Measurements from ENCODE around the gene B4GALT2.

B4GALT2 gene

GRCh38 chr1:43993206-43993914 is 14.3 kb downstream of the B4GALT2 start:
- no peaks in the 10 kb centered on the region for H3K27me3 Mint-ChIP-seq (ENCODE audit: low read depth)
- H3K4me1 Mint-ChIP-seq (ENCODE audit: low read depth): peaks cover 16% of the 10 kb centered on the region
- H3K9me3 Mint-ChIP-seq: no peaks in the 10 kb centered on the region
- DNase-seq (ENCODE audit: low spot score): no peak
- H3K4me3 Mint-ChIP-seq: no peak overlapping the region
- no peaks in the 10 kb centered on the region for H3K36me3 Mint-ChIP-seq (ENCODE audit: low read depth)
- no peak overlapping the region for H3K27ac Mint-ChIP-seq

- H3K27me3 Mint-ChIP-seq (ENCODE audit: low read depth): no peaks in the 10 kb centered on the region
- H3K36me3 Mint-ChIP-seq (ENCODE audit: low read depth): no peaks in the 10 kb centered on the region
- H3K4me1 Mint-ChIP-seq (ENCODE audit: low read depth): peaks cover 16% of the 10 kb centered on the region
- no peak overlapping the region for H3K27ac Mint-ChIP-seq
- H3K4me3 Mint-ChIP-seq: no peak overlapping the region
- DNase-seq (ENCODE audit: low spot score): no peak
- no peaks in the 10 kb centered on the region for H3K9me3 Mint-ChIP-seq
Observed at GRCh38 chr1:43994071-43994470, 15.1 kb downstream of the B4GALT2 start.

- DNase-seq (ENCODE audit: low spot score): no peak
- no peaks in the 10 kb centered on the region for H3K36me3 Mint-ChIP-seq (ENCODE audit: low read depth)
- H3K4me1 Mint-ChIP-seq (ENCODE audit: low read depth): peaks cover 16% of the 10 kb centered on the region
- H3K4me3 Mint-ChIP-seq: no peak overlapping the region
- H3K27me3 Mint-ChIP-seq (ENCODE audit: low read depth): no peaks in the 10 kb centered on the region
- H3K9me3 Mint-ChIP-seq: no peaks in the 10 kb centered on the region
- no peak overlapping the region for H3K27ac Mint-ChIP-seq
Observed at GRCh38 chr1:43994794-43995790, 16.1 kb downstream of the B4GALT2 start.

- Mint-ChIP-seq H3K27ac (no peak overlapping the region), H3K4me1 (ENCODE audit: low read depth) (peaks cover 12% of the 10 kb centered on the region)
Observed at GRCh38 chr1:43995984-43996732, 17.1 kb downstream of the B4GALT2 start.

GRCh38 chr1:43996733-43997115 is 17.7 kb downstream of the B4GALT2 start:
- no peak overlapping the region for H3K27ac Mint-ChIP-seq
- no peaks in the 10 kb centered on the region for H3K27me3 Mint-ChIP-seq (ENCODE audit: low read depth)
- no peaks in the 10 kb centered on the region for H3K36me3 Mint-ChIP-seq (ENCODE audit: low read depth)
- DNase-seq (ENCODE audit: low spot score): no peak
- no peak overlapping the region for H3K4me3 Mint-ChIP-seq
- no peaks in the 10 kb centered on the region for H3K9me3 Mint-ChIP-seq
- peaks cover 11% of the 10 kb centered on the region for H3K4me1 Mint-ChIP-seq (ENCODE audit: low read depth)

More at GRCh38 chr1:43995984-43996732, 17.1 kb downstream of the B4GALT2 start:
- H3K9me3 Mint-ChIP-seq: no peaks in the 10 kb centered on the region
- no peaks in the 10 kb centered on the region for H3K27me3 Mint-ChIP-seq (ENCODE audit: low read depth)
- no peaks in the 10 kb centered on the region for H3K36me3 Mint-ChIP-seq (ENCODE audit: low read depth)
- no peak for DNase-seq (ENCODE audit: low spot score)
- H3K4me3 Mint-ChIP-seq: no peak overlapping the region

- Mint-ChIP-seq H3K9me3 (no peaks in the 10 kb centered on the region), H3K27me3 (ENCODE audit: low read depth) (no peaks in the 10 kb centered on the region), H3K4me1 (ENCODE audit: low read depth) (peaks cover 5% of the 10 kb centered on the region), H3K27ac (no peak overlapping the region), H3K4me3 (no peak overlapping the region), H3K36me3 (ENCODE audit: low read depth) (no peaks in the 10 kb centered on the region)
- DNase-seq (ENCODE audit: low spot score): no peak
Observed at GRCh38 chr1:43997295-43997999, 18.4 kb downstream of the B4GALT2 start.

- Mint-ChIP-seq H3K27me3 (ENCODE audit: low read depth) (no peaks in the 10 kb centered on the region), H3K27ac (no peak overlapping the region), H3K4me3 (no peak overlapping the region), H3K36me3 (ENCODE audit: low read depth) (no peaks in the 10 kb centered on the region), H3K4me1 (ENCODE audit: low read depth) (no peaks in the 10 kb centered on the region), H3K9me3 (no peaks in the 10 kb centered on the region)
- no peak for DNase-seq (ENCODE audit: low spot score)
Observed at GRCh38 chr1:43998000-43998378, 19.0 kb downstream of the B4GALT2 start.

- no peaks in the 10 kb centered on the region for H3K4me1 Mint-ChIP-seq (ENCODE audit: low read depth)
- no peaks in the 10 kb centered on the region for H3K27me3 Mint-ChIP-seq (ENCODE audit: low read depth)
- H3K9me3 Mint-ChIP-seq: no peaks in the 10 kb centered on the region
- no peak overlapping the region for H3K27ac Mint-ChIP-seq
- no peak overlapping the region for H3K4me3 Mint-ChIP-seq
- DNase-seq (ENCODE audit: low spot score): no peak
- no peaks in the 10 kb centered on the region for H3K36me3 Mint-ChIP-seq (ENCODE audit: low read depth)
Observed at GRCh38 chr1:43999455-43999854, 20.4 kb downstream of the B4GALT2 start.

- no peak overlapping the region for H3K4me3 Mint-ChIP-seq
- no peaks in the 10 kb centered on the region for H3K9me3 Mint-ChIP-seq
- H3K36me3 Mint-ChIP-seq (ENCODE audit: low read depth): no peaks in the 10 kb centered on the region
- H3K27ac Mint-ChIP-seq: no peak overlapping the region
- DNase-seq (ENCODE audit: low spot score): no peak
- no peaks in the 10 kb centered on the region for H3K27me3 Mint-ChIP-seq (ENCODE audit: low read depth)
- H3K4me1 Mint-ChIP-seq (ENCODE audit: low read depth): no peaks in the 10 kb centered on the region
Observed at GRCh38 chr1:44000122-44000665, 21.2 kb downstream of the B4GALT2 start.

- DNase-seq (ENCODE audit: low spot score): no peak
- Mint-ChIP-seq H3K27me3 (ENCODE audit: low read depth) (no peaks in the 10 kb centered on the region), H3K36me3 (ENCODE audit: low read depth) (no peaks in the 10 kb centered on the region), H3K4me1 (ENCODE audit: low read depth) (no peaks in the 10 kb centered on the region), H3K4me3 (no peak overlapping the region), H3K9me3 (no peaks in the 10 kb centered on the region), H3K27ac (no peak overlapping the region)
Observed at GRCh38 chr1:44002165-44002564, 23.2 kb downstream of the B4GALT2 start.

GRCh38 chr1:44002606-44003157 is 23.7 kb downstream of the B4GALT2 start:
- Mint-ChIP-seq H3K27ac (no peak overlapping the region), H3K36me3 (ENCODE audit: low read depth) (no peaks in the 10 kb centered on the region), H3K9me3 (no peaks in the 10 kb centered on the region), H3K4me1 (ENCODE audit: low read depth) (no peaks in the 10 kb centered on the region), H3K27me3 (ENCODE audit: low read depth) (no peaks in the 10 kb centered on the region), H3K4me3 (no peak overlapping the region)
- no peak for DNase-seq (ENCODE audit: low spot score)

- Mint-ChIP-seq H3K27ac (no peak overlapping the region), H3K27me3 (ENCODE audit: low read depth) (no peaks in the 10 kb centered on the region), H3K4me3 (no peak overlapping the region), H3K36me3 (ENCODE audit: low read depth) (no peaks in the 10 kb centered on the region), H3K9me3 (no peaks in the 10 kb centered on the region), H3K4me1 (ENCODE audit: low read depth) (no peaks in the 10 kb centered on the region)
- no peak for DNase-seq (ENCODE audit: low spot score)
Observed at GRCh38 chr1:44008259-44008658, 29.2 kb downstream of the B4GALT2 start.

- Mint-ChIP-seq H3K9me3 (no peaks in the 10 kb centered on the region), H3K4me3 (no peak overlapping the region), H3K27me3 (ENCODE audit: low read depth) (no peaks in the 10 kb centered on the region), H3K36me3 (ENCODE audit: low read depth) (no peaks in the 10 kb centered on the region), H3K4me1 (ENCODE audit: low read depth) (no peaks in the 10 kb centered on the region), H3K27ac (no peak overlapping the region)
- no peak for DNase-seq (ENCODE audit: low spot score)
Observed at GRCh38 chr1:44010935-44011471, 32.0 kb downstream of the B4GALT2 start.

Data from T-helper 2 cell treated with Interferon-gamma antibody and Interleukin-4, amounts not matched to agents 5 μg/mL and 100 μg/mL, for 36 hours (primary cell).